A673 (cell line): ENCODE measurements around the gene NOD1. TPM values are rescaled to one million over a fixed set of nuclear protein-coding genes. Genes with fewer than 3 reads are reported as not detected.

Source experiments
- BruUV-seq: library from RNA; stranded (reverse); fragments of 400-500 nt; replicated peaks from 2 replicates; lab custom pipeline; 2021; lab: Mats Ljungman, UMichigan
- CTCF ChIA-PET: fragments of 300-600 bp; sonication (Branson Sonifier 250); formaldehyde crosslinking; loops from one replicate; lab custom pipeline; 2022; ENCODE audit warnings: antibody characterized with exemption; lab: Charles Lee
- POLR2A ChIA-PET: fragments of 300-600 bp; sonication (Branson Sonifier 250); formaldehyde crosslinking; loops from one replicate; lab custom pipeline; 2022; ENCODE audit warnings: antibody characterized with exemption; ENCODE audit not compliant: low non-redundant PET; lab: Charles Lee
- DNase-seq: peaks from one replicate; pipeline ENCODE4 v3.0.0-alpha.2; 2015; ENCODE audit warnings: low spot score
- H3K27ac ChIP-seq: fragments of 200-600 bp; sonication (generic); 2 replicates; pipeline ENCODE4 v1.5.1; 2016; ENCODE audit warnings: mixed run types, low read depth, mild to moderate bottlenecking, mixed read lengths, antibody characterized with exemption, low read length; ENCODE audit not compliant: poor library complexity, severe bottlenecking
- H3K27me3 ChIP-seq: fragments of 200-600 bp; sonication (generic); replicated peaks from 2 replicates; pipeline ENCODE4 v1.6.1; 2017; ENCODE audit warnings: mixed run types, low read depth, mild to moderate bottlenecking, mixed read lengths, antibody characterized with exemption, low read length; ENCODE audit not compliant: insufficient read depth, poor library complexity
- H3K36me3 ChIP-seq: fragments of 200-600 bp; sonication (generic); 2 replicates; pipeline ENCODE4 v1.6.1; 2016; ENCODE audit warnings: mixed run types, mild to moderate bottlenecking, mixed read lengths, antibody characterized with exemption, low read length; ENCODE audit not compliant: insufficient read depth, poor library complexity, severe bottlenecking
- H3K4me1 ChIP-seq: fragments of 200-600 bp; sonication (generic); 2 replicates; pipeline ENCODE4 v1.6.1; 2017; ENCODE audit warnings: mixed run types, mild to moderate bottlenecking, mixed read lengths, antibody characterized with exemption, low read length; ENCODE audit not compliant: insufficient read depth, poor library complexity, severe bottlenecking
- H3K4me3 ChIP-seq: fragments of 200-600 bp; sonication (generic); 2 replicates; pipeline ENCODE4 v1.5.1; 2016; ENCODE audit warnings: low read depth, mixed run types, mild to moderate bottlenecking, mixed read lengths, low read length; ENCODE audit not compliant: poor library complexity, severe bottlenecking
- H3K9me3 ChIP-seq: fragments of 200-600 bp; sonication (generic); 2 replicates; pipeline ENCODE4 v1.6.1; 2016; ENCODE audit warnings: mixed run types, low read depth, mild to moderate bottlenecking, mixed read lengths, antibody characterized with exemption, low read length; ENCODE audit not compliant: poor library complexity, severe bottlenecking
- CTCF ChIP-seq: fragments of 300-800, 200-600 bp; sonication (generic); conservative IDR thresholded peaks from 2 replicates; pipeline ENCODE4 v1.5.1; 2017; ENCODE audit warnings: low read depth, mild to moderate bottlenecking, antibody characterized with exemption, low read length, moderate library complexity, mixed read lengths
- EZH2 ChIP-seq: fragments of 200-600 bp; sonication (generic); IDR thresholded peaks from 2 replicates; pipeline ENCODE4 v1.6.1; 2017; ENCODE audit warnings: borderline replicate concordance, low read depth, mild to moderate bottlenecking, mixed read lengths, antibody characterized with exemption, low read length; ENCODE audit not compliant: poor library complexity, severe bottlenecking
- intact Hi-C: fragments of 100-400 bp; cut with micrococcal nuclease; formaldehyde crosslinking; loops from one replicate; pipeline ENCODE4 v1.10.0; 2022; ENCODE audit not compliant: unreplicated experiment
- total RNA-seq: library from RNA; stranded (reverse); gene quantifications from 2 replicates; pipeline ENCODE4 v1.2.3, GENCODE V29; 2021

The NOD1 gene
- total RNA-seq, 1 experiment from 2014 or later = 2.3 TPM

DNA sequence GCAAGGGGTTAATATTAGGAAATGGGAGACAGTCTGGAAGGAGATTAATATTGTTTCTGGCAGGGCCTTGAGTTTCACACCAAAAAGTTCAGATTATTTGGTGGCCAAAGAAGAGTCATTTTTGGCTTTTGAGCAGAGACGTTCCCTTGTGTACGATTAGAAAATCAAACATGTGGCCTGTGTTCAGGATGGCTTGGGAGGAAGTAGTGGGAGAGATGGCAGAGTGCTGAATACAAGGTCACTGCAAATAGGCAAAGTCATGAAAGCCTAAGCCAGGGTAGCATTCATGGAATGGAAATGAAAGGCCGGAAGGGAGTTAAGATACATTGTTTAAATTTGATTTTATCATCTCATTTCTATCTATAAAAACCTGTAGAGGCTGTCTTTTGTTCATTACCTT is 35.6 kb upstream of the NOD1 start:
- Histone ChIP-seq H3K9me3 (no peaks in the 10 kb centered on the region), H3K36me3 (no peaks in the 10 kb centered on the region), H3K4me1 (no peaks in the 10 kb centered on the region), H3K27me3 (no peaks in the 10 kb centered on the region), H3K4me3 (no peak overlapping the region), H3K27ac (no peak overlapping the region)
- BruUV-seq = no TSS peak
- DNase-seq = no peak
- intact Hi-C loops = no loop called here
- ChIA-PET POLR2A (no interaction called here), CTCF (no interaction called here)
- TF ChIP-seq CTCF (no peak), EZH2 (no peak)

DNA sequence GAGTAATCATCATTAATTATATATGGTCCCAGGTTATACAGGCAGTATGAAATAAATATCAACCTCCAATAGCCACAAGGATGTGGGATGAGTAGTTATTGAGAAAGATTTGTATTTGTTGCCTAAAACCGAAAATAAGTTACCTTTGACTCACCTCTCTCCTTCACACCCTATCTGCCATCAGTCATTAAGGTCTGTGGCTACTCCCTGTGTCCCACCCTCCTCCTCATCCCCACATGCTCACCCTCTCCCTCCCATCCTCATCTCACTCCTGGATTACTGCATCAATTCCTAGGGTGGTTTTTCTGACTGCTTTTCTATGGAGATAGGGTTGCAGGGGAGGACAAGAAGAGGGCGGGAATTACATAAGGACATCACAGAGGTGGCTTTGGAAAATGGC is 35.2 kb upstream of the NOD1 start:
- Histone ChIP-seq H3K4me1 (no peaks in the 10 kb centered on the region), H3K27ac (no peak overlapping the region), H3K4me3 (no peak overlapping the region), H3K27me3 (no peaks in the 10 kb centered on the region), H3K9me3 (no peaks in the 10 kb centered on the region), H3K36me3 (no peaks in the 10 kb centered on the region)
- no peak for TF ChIP-seq CTCF
- no peak for TF ChIP-seq EZH2
- no TSS peak for BruUV-seq
- intact Hi-C loops = no loop called here
- no peak for DNase-seq
- CTCF ChIA-PET = no interaction called here
- POLR2A ChIA-PET = no interaction called here

GRCh38 chr7:30511973-30512662 is 33.5 kb upstream of the NOD1 start:
- Histone ChIP-seq H3K4me1 (no peaks in the 10 kb centered on the region), H3K36me3 (no peaks in the 10 kb centered on the region), H3K9me3 (no peaks in the 10 kb centered on the region), H3K4me3 (no peak overlapping the region), H3K27ac (no peak overlapping the region), H3K27me3 (no peaks in the 10 kb centered on the region)
- no peak for DNase-seq
- TF ChIP-seq EZH2 (no peak), CTCF (no peak)
- POLR2A ChIA-PET = no interaction called here
- BruUV-seq = no TSS peak
- CTCF ChIA-PET = interaction anchor here (1.1 to 1.3 kb wide), 2 partner anchors 49 to 52 kb away, joined by 3 to 5 read pairs; no protein-coding TSS in a partner anchor
- intact Hi-C loops = no loop called here
